PFSK-1 (cell line): ENCODE data around the gene DNASE1L2.

Experiments used
- FOXP2 ChIP-seq: optimal IDR thresholded peaks from 2 replicates; pipeline ENCODE3; 2011; ENCODE audit warnings: borderline replicate concordance, control low read depth, inconsistent platforms; ENCODE audit not compliant: insufficient read depth; ENCODE audit errors: extremely low read length, extremely low read depth
- POLR2AphosphoS5 ChIP-seq: IDR thresholded peaks from 2 replicates; pipeline ENCODE4 v1.6.1; 2012; ENCODE audit warnings: low read depth, mild to moderate bottlenecking, control low read depth, low read length, moderate library complexity
- REST ChIP-seq, 2 experiments: IDR thresholded peaks; 2 replicates each; pipeline versions ENCODE4 v1.6.1 to v1.8.0; 2011 to 2012; ENCODE audit warnings: low read depth in 2 of 2, low read length in 2 of 2, control low read depth in 1 of 2, inconsistent platforms in 1 of 2, mild to moderate bottlenecking in 1 of 2, moderate library complexity in 1 of 2; ENCODE audit not compliant: insufficient read depth in 1 of 2
- SIN3A ChIP-seq: IDR thresholded peaks from 2 replicates; pipeline ENCODE4 v1.6.1; 2012; ENCODE audit warnings: mild to moderate bottlenecking, low read length, moderate library complexity, borderline replicate concordance; ENCODE audit not compliant: insufficient read depth
- TAF1 ChIP-seq: IDR thresholded peaks from 2 replicates; pipeline ENCODE4 v1.6.1; 2012; ENCODE audit warnings: low read length, control low read depth, borderline replicate concordance; ENCODE audit not compliant: insufficient read depth

The DNASE1L2 gene

GRCh38 chr16:2205104-2205966 lies 30.9 kb upstream of the DNASE1L2 start, which contains the start of gene MLST8:
TSS of gene MLST8 (plus strand) at chr16:2205454. CDS start at chr16:2206086, 632 bp downstream.
- TF ChIP-seq REST (IDR thresholded peaks at IDR 0.05; ENCODE audit: insufficient read depth in 1 of 2, low read depth in 2 of 2, low read length in 2 of 2) = 0 out of 4 replicates have a peak, but pooled peaks of 1 of the 2 experiments have one; percentile 7
- peak; percentile 87 for TF ChIP-seq POLR2AphosphoS5
- TF ChIP-seq SIN3A = no peak
- no peak for TF ChIP-seq FOXP2
- TF ChIP-seq TAF1 = peak; percentile 53

DNA sequence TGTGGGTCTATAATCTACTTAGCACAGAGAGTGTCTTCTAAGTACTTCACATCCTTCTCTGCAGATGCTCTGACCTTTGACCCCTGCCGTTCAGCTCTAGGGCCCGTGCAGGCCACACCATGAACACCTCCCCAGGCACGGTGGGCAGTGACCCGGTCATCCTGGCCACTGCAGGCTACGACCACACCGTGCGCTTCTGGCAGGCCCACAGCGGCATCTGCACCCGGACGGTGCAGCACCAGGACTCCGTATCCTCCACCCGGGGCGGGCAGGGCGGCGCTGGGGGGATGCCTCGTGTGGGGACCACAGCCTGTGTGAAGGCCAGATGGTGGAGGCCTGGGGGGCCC lies 30.3 kb upstream of the DNASE1L2 start:
- TF ChIP-seq POLR2AphosphoS5 (0 out of 2 replicates have a peak, but pooled peaks have one; percentile 10), TAF1 (no peak)

DNA sequence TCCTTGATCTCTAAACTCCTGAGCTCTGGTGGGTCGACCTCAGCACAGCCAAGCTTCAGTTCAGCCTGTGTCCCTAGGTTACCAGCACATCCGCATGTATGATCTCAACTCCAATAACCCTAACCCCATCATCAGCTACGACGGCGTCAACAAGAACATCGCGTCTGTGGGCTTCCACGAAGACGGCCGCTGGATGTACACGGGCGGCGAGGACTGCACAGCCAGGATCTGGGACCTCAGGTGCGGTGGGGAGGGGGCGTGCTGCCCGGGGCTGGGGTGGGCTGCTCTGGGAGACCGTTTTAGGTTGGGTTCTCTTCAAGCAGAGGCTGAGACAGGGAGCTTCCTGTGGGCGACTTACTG lies 29.8 kb upstream of the DNASE1L2 start:
- TF ChIP-seq TAF1 = no peak
- no peak for TF ChIP-seq POLR2AphosphoS5
- TF ChIP-seq FOXP2 = no peak
- TF ChIP-seq REST (IDR thresholded peaks at IDR 0.05; ENCODE audit: insufficient read depth in 1 of 2, low read depth in 2 of 2, low read length in 2 of 2) = no peak
- TF ChIP-seq SIN3A = no peak

GRCh38 chr16:2206780-2207433 lies 29.3 kb upstream of the DNASE1L2 start:
- no peak for TF ChIP-seq REST (IDR thresholded peaks at IDR 0.05; ENCODE audit: insufficient read depth in 1 of 2, low read depth in 2 of 2, low read length in 2 of 2)
- TF ChIP-seq POLR2AphosphoS5 = no peak
- no peak for TF ChIP-seq TAF1
- no peak for TF ChIP-seq FOXP2
- no peak for TF ChIP-seq SIN3A

DNA sequence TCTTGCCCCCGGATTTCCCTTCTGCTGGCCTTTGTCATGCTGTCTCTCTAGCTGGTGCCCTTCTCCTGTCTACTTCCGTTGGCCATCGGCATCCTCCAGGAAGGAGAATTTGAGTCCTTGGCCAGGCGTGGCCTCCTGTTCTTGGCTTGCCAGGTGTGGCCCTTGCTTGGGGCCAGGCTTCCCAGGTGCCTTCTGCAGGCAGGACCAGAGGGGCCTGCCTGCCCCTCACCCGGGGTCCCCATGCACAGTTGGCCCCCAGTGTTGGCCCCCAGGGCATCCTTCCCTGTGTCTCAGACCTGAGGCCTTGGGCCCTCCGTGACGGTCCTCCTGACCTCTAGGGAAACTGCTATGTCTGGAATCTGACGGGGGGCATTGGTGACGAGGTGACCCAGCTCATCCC lies 28.4 kb upstream of the DNASE1L2 start:
- TF ChIP-seq SIN3A = no peak
- no peak for TF ChIP-seq FOXP2
- TF ChIP-seq REST (IDR thresholded peaks at IDR 0.05; ENCODE audit: insufficient read depth in 1 of 2, low read depth in 2 of 2, low read length in 2 of 2) = no peak
- no peak for TF ChIP-seq TAF1
- no peak for TF ChIP-seq POLR2AphosphoS5
